Panc1 (cell line): ENCODE results near the gene ZFHX3. TPM values are rescaled to one million over a fixed set of nuclear protein-coding genes. Genes with fewer than 3 reads are reported as not detected.

Experiments used
- ATAC-seq: fragments of 200-7000 bp; cut with Tn5 transposase; 2 replicates; pipeline ENCODE4 v1.9.1; 2020; ENCODE audit warnings: mild to moderate bottlenecking, moderate library complexity
- BruUV-seq: library from RNA; stranded (reverse); fragments of 400-500 nt; replicated peaks from 2 replicates; lab custom pipeline; 2021; lab: Mats Ljungman, UMichigan
- CTCF ChIA-PET: fragments of 300-600 bp; sonication (Branson Sonifier 250); formaldehyde crosslinking; loops from one replicate; lab custom pipeline; 2022; ENCODE audit warnings: antibody characterized with exemption; lab: Charles Lee
- POLR2A ChIA-PET: fragments of 300-600 bp; sonication (Branson Sonifier 250); formaldehyde crosslinking; loops from one replicate; lab custom pipeline; 2022; ENCODE audit warnings: antibody characterized with exemption; lab: Charles Lee
- DNase-seq: peaks from one replicate; pipeline ENCODE4 v3.0.0-alpha.2; 2010; ENCODE audit warnings: low read depth, low spot score
- H3K27ac ChIP-seq: 2 replicates; pipeline ENCODE4 v1.5.1; 2011; ENCODE audit warnings: mild to moderate bottlenecking, low read length, inconsistent platforms
- H3K27me3 ChIP-seq: fragments of 200-500 bp; sonication (Bioruptor generic); 2 replicates; pipeline ENCODE4 v1.6.0; 2014; ENCODE audit warnings: low read length, inconsistent platforms; ENCODE audit not compliant: control insufficient read depth, insufficient read depth
- H3K36me3 ChIP-seq: fragments of 200-500 bp; sonication (Bioruptor generic); 2 replicates; pipeline ENCODE4 v1.5.1; 2014; ENCODE audit warnings: inconsistent platforms, mild to moderate bottlenecking, low read length, moderate library complexity; ENCODE audit not compliant: control insufficient read depth, insufficient read depth
- H3K4me1 ChIP-seq: 2 replicates; pipeline ENCODE4 v1.5.1; 2011; ENCODE audit warnings: inconsistent platforms, mild to moderate bottlenecking, low read length, moderate library complexity; ENCODE audit not compliant: control insufficient read depth, insufficient read depth
- H3K4me3 ChIP-seq, 2 experiments: 2 replicates each; pipeline ENCODE4 v1.5.1; 2011 to 2012; ENCODE audit warnings: low read depth in 2 of 2, low read length in 2 of 2, mild to moderate bottlenecking in 2 of 2, inconsistent platforms in 1 of 2, moderate library complexity in 1 of 2
- H3K9me3 ChIP-seq: fragments of 200-500 bp; sonication (Bioruptor generic); 2 replicates; pipeline ENCODE4 v1.5.1; 2014; ENCODE audit warnings: low read depth, mild to moderate bottlenecking, inconsistent platforms, low read length, moderate library complexity; ENCODE audit not compliant: control insufficient read depth, insufficient read depth
- POLR2AphosphoS5 ChIP-seq: IDR thresholded peaks from 2 replicates; pipeline ENCODE4 v1.6.1; 2012; ENCODE audit warnings: mild to moderate bottlenecking, low read depth, low read length, moderate library complexity
- SIN3A ChIP-seq: IDR thresholded peaks from 2 replicates; pipeline ENCODE4 v1.6.1; 2012; ENCODE audit warnings: low read depth, mild to moderate bottlenecking, low read length, moderate library complexity, borderline replicate concordance; ENCODE audit not compliant: insufficient read depth
- TCF7L2 ChIP-seq: IDR thresholded peaks from 2 replicates; pipeline ENCODE4 v1.6.1; 2011; ENCODE audit warnings: mild to moderate bottlenecking, low read depth, low read length, inconsistent platforms
- in situ Hi-C: cut with HindIII; loops from 2 replicates; pipeline ENCODE4 v1.10.0; 2016; ENCODE audit warnings: low sequenced_read_pairs, low pct_unique_long_range_greater_than_20kb
- intact Hi-C: fragments of 100-400 bp; cut with micrococcal nuclease; formaldehyde crosslinking; loops from one replicate; pipeline ENCODE4 v1.10.0; 2022; ENCODE audit not compliant: unreplicated experiment
- total RNA-seq: library from RNA; stranded (reverse); gene quantifications from one replicate; pipeline ENCODE4 v1.2.1, GENCODE V29; 2021; ENCODE audit not compliant: unreplicated experiment
- TF ChIP-seq, protein P1 (sequence below), 2 experiments: IDR thresholded peaks; 2 replicates each; pipeline ENCODE4 v1.6.1; 2011 to 2012; ENCODE audit warnings: low read depth in 2 of 2, control low read depth in 1 of 2, low read length in 1 of 2, mild to moderate bottlenecking in 1 of 2, moderate library complexity in 1 of 2; ENCODE audit not compliant: insufficient read depth in 1 of 2
- TF ChIP-seq, protein P2 (sequence below): fragments of 450-650 bp; IDR thresholded peaks from 2 replicates; pipeline ENCODE4 v1.5.1; 2017; ENCODE audit warnings: mild to moderate bottlenecking

The ZFHX3 gene
- total RNA-seq, 1 experiment from 2014 or later: 7.1 TPM

DNA sequence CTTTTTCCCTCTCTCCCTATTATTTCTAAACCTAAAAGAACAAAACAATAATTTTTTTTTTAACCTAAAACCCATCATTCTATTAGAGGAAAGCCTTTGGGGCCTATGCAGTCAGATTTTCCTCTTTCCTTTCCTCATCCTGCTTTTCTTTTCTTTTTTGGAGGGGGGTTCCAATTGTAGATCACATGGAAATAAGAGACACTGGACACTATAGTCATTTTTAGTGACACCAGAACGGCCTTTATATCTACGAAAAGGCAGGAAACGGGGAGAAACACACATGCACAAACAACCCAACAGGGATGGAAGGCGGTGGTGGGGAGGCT, 5.1 kb upstream of the ZFHX3 start:
- peaks cover 54% of the 10 kb centered on the region for H3K4me1 ChIP-seq
- H3K36me3 ChIP-seq: no peaks in the 10 kb centered on the region
- BruUV-seq: no TSS peak
- DNase-seq (no peak), ATAC-seq (no peak)
- H3K9me3 ChIP-seq: no peaks in the 10 kb centered on the region
- ChIA-PET POLR2A (no interaction called here), CTCF (no interaction called here)
- H3K4me3 ChIP-seq: peak overlapping the region; percentile 60 to 64
- in situ Hi-C loops: no loop called here
- H3K27ac ChIP-seq: peak overlapping the region; percentile 84
- H3K27me3 ChIP-seq: no peaks in the 10 kb centered on the region
- intact Hi-C loops: loop anchor here (10.0 kb wide), 1 partner anchor 548 kb away; no protein-coding TSS in a partner anchor
- TF ChIP-seq, protein P1, sequence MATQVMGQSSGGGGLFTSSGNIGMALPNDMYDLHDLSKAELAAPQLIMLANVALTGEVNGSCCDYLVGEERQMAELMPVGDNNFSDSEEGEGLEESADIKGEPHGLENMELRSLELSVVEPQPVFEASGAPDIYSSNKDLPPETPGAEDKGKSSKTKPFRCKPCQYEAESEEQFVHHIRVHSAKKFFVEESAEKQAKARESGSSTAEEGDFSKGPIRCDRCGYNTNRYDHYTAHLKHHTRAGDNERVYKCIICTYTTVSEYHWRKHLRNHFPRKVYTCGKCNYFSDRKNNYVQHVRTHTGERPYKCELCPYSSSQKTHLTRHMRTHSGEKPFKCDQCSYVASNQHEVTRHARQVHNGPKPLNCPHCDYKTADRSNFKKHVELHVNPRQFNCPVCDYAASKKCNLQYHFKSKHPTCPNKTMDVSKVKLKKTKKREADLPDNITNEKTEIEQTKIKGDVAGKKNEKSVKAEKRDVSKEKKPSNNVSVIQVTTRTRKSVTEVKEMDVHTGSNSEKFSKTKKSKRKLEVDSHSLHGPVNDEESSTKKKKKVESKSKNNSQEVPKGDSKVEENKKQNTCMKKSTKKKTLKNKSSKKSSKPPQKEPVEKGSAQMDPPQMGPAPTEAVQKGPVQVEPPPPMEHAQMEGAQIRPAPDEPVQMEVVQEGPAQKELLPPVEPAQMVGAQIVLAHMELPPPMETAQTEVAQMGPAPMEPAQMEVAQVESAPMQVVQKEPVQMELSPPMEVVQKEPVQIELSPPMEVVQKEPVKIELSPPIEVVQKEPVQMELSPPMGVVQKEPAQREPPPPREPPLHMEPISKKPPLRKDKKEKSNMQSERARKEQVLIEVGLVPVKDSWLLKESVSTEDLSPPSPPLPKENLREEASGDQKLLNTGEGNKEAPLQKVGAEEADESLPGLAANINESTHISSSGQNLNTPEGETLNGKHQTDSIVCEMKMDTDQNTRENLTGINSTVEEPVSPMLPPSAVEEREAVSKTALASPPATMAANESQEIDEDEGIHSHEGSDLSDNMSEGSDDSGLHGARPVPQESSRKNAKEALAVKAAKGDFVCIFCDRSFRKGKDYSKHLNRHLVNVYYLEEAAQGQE (IDR thresholded peaks at IDR 0.05; ENCODE audit: insufficient read depth in 1 of 2, low read depth in 2 of 2, low read length in 1 of 2): no peak
- no peak for TF ChIP-seq SIN3A
- no peak for TF ChIP-seq POLR2AphosphoS5
- TF ChIP-seq, protein P2, sequence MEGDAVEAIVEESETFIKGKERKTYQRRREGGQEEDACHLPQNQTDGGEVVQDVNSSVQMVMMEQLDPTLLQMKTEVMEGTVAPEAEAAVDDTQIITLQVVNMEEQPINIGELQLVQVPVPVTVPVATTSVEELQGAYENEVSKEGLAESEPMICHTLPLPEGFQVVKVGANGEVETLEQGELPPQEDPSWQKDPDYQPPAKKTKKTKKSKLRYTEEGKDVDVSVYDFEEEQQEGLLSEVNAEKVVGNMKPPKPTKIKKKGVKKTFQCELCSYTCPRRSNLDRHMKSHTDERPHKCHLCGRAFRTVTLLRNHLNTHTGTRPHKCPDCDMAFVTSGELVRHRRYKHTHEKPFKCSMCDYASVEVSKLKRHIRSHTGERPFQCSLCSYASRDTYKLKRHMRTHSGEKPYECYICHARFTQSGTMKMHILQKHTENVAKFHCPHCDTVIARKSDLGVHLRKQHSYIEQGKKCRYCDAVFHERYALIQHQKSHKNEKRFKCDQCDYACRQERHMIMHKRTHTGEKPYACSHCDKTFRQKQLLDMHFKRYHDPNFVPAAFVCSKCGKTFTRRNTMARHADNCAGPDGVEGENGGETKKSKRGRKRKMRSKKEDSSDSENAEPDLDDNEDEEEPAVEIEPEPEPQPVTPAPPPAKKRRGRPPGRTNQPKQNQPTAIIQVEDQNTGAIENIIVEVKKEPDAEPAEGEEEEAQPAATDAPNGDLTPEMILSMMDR: no peak
- TF ChIP-seq TCF7L2: no peak

DNA sequence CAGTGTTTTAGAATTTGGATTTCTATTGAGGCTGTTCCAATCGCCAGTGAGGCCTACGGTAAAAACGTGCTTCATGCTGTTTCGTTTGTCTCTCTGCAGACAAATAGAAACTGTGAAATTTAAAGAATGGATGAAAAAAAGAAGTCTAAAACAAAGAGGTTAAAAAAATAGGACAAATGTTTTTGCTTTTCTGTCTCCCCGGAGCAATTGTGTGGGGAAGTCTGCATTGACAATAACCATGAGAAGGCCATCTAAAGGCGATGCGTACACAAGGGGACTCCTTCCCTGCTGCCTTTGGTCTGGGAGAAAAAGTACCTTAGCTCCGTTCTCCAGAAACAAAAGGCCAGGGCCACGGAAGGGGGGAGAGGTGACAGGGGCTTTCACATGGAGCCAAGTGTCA, 4.6 kb upstream of the ZFHX3 start:
- no peaks in the 10 kb centered on the region for H3K9me3 ChIP-seq
- CTCF ChIA-PET: no interaction called here
- peak overlapping the region; percentile 84 for H3K27ac ChIP-seq
- ATAC-seq: no peak
- H3K4me3 ChIP-seq: peak overlapping the region in 1 of 2 experiments; percentile 64; a peak in 2 of 4 replicates
- H3K4me1 ChIP-seq: peaks cover 54% of the 10 kb centered on the region
- POLR2A ChIA-PET: no interaction called here
- no peaks in the 10 kb centered on the region for H3K36me3 ChIP-seq
- DNase-seq: no peak
- in situ Hi-C loops (no loop called here), intact Hi-C loops (loop anchor here (10.0 kb wide), 1 partner anchor 548 kb away; no protein-coding TSS in a partner anchor)
- no TSS peak for BruUV-seq
- H3K27me3 ChIP-seq: no peaks in the 10 kb centered on the region
- TF ChIP-seq, protein P1 (IDR thresholded peaks at IDR 0.05; ENCODE audit: insufficient read depth in 1 of 2, low read depth in 2 of 2, low read length in 1 of 2): no peak
- TF ChIP-seq SIN3A (no peak), POLR2AphosphoS5 (no peak), TCF7L2 (no peak)
- TF ChIP-seq, protein P2: no peak
